Colonic mucosa (tissue), 4 donors: ENCODE results near the gene KCNMB3. TPM values are rescaled to one million over a fixed set of nuclear protein-coding genes. Genes with fewer than 3 reads are reported as not detected.

Experiments
- DNase-seq: peaks from one replicate; pipeline ENCODE4 v3.0.0-alpha.2; 2020
- H3K27ac ChIP-seq: fragments of 200-600 bp; one replicate; pipeline ENCODE4 v1.8.0; 2021
- H3K27me3 ChIP-seq: fragments of 200-600 bp; one replicate; pipeline ENCODE4 v1.8.0; 2021
- H3K36me3 ChIP-seq: fragments of 200-600 bp; one replicate; pipeline ENCODE4 v1.8.0; 2021
- H3K4me1 ChIP-seq: fragments of 200-600 bp; one replicate; pipeline ENCODE4 v1.8.0; 2021; ENCODE audit warnings: mild to moderate bottlenecking
- H3K4me3 ChIP-seq: fragments of 200-600 bp; one replicate; pipeline ENCODE4 v1.8.0; 2021
- H3K9ac ChIP-seq, 2 donors: one replicate each; pipeline ENCODE4 v1.7.0; 2013; ENCODE audit warnings: control low read depth in 2 of 2, low read depth in 2 of 2, low read length in 2 of 2
- H3K9me3 ChIP-seq: fragments of 200-600 bp; one replicate; pipeline ENCODE4 v1.8.0; 2021
- intact Hi-C: fragments of 100-400 bp; cut with DNase I; formaldehyde crosslinking; loops from one replicate; pipeline ENCODE4 v1.14.1; 2022
- total RNA-seq, 2 donors: library from RNA; stranded (reverse); fragmentation: NEBNext Ultra II Directional in 1 of 2; extraction: Animal tissue kit (Norgen Biotek cat#: 25700) in 1 of 2; gene quantifications; one replicate each; pipeline ENCODE4 v1.2.1, GENCODE V29; 2021
- TF ChIP-seq, protein P1 (sequence below): fragments of 200-600 bp; IDR thresholded peaks from one replicate; pipeline ENCODE4 v1.8.0; 2022; ENCODE audit warnings: antibody characterized with exemption, mild to moderate bottlenecking
- donor health status: healthy.
- donor health status: DM: no; HTN: no; CAD: no.
- donor health status: DM: no; HTN: no; CAD: no.

KCNMB3 gene
- total RNA-seq, 2 donors from 2014 or later: 1.5 to 1.7 TPM

- TF ChIP-seq, protein P1, sequence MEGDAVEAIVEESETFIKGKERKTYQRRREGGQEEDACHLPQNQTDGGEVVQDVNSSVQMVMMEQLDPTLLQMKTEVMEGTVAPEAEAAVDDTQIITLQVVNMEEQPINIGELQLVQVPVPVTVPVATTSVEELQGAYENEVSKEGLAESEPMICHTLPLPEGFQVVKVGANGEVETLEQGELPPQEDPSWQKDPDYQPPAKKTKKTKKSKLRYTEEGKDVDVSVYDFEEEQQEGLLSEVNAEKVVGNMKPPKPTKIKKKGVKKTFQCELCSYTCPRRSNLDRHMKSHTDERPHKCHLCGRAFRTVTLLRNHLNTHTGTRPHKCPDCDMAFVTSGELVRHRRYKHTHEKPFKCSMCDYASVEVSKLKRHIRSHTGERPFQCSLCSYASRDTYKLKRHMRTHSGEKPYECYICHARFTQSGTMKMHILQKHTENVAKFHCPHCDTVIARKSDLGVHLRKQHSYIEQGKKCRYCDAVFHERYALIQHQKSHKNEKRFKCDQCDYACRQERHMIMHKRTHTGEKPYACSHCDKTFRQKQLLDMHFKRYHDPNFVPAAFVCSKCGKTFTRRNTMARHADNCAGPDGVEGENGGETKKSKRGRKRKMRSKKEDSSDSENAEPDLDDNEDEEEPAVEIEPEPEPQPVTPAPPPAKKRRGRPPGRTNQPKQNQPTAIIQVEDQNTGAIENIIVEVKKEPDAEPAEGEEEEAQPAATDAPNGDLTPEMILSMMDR: no peak
- Histone ChIP-seq H3K9ac (no peak overlapping the region), H3K36me3 (no peaks in the 10 kb centered on the region), H3K27me3 (no peaks in the 10 kb centered on the region), H3K4me3 (no peak overlapping the region), H3K9me3 (no peaks in the 10 kb centered on the region), H3K27ac (no peak overlapping the region), H3K4me1 (no peaks in the 10 kb centered on the region)
- intact Hi-C loops: no loop called here
- no peak for DNase-seq
Observed at GRCh38 chr3:179269152-179269707, 18.3 kb upstream of the KCNMB3 start.

DNA sequence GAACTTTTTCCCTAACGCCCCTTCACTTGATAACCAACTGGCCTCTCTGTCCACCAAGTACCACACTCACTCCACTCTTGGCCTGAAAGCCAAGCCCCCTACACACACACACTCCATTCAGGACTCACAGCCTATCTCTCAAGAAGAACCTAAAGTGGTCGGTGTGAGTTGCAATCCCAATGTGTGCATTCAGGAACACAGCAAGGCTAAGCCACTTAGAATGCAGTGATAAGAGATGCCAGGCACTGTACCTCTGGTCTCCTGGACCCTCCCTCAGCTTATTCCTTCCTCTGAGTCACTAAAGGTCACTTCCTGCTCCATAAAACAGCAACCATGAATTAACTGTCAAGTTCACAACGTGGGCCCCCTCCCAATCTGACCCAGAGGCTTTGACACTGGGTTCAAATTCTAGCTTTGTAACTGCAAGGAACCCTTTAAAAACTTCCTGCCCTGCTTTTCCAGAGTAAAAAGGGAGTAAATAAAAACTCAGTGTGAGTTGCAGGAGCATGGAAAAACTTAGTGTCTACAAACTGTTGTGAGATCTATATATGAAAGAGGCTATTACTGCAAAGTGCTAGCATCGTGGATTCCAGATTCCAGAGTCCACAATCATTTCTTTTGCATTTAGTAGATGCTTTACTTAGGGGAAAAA is 17.6 kb upstream of the KCNMB3 start:
- TF ChIP-seq, protein P1: no peak
- Histone ChIP-seq H3K4me1 (no peaks in the 10 kb centered on the region), H3K9me3 (no peaks in the 10 kb centered on the region), H3K4me3 (no peak overlapping the region), H3K27ac (no peak overlapping the region), H3K9ac (no peak overlapping the region), H3K27me3 (no peaks in the 10 kb centered on the region), H3K36me3 (no peaks in the 10 kb centered on the region)
- no peak for DNase-seq
- intact Hi-C loops: no loop called here

- H3K4me3 ChIP-seq: no peak overlapping the region
- no peak overlapping the region for H3K27ac ChIP-seq
- TF ChIP-seq, protein P1: no peak
- no peaks in the 10 kb centered on the region for H3K27me3 ChIP-seq
- H3K9me3 ChIP-seq: no peaks in the 10 kb centered on the region
- intact Hi-C loops: no loop called here
- H3K9ac ChIP-seq: no peak overlapping the region
- H3K4me1 ChIP-seq: no peaks in the 10 kb centered on the region
- no peaks in the 10 kb centered on the region for H3K36me3 ChIP-seq
- DNase-seq: no peak
Observed at GRCh38 chr3:179266701-179267211, 15.8 kb upstream of the KCNMB3 start.

- H3K9ac ChIP-seq: no peak overlapping the region
- no peaks in the 10 kb centered on the region for H3K4me1 ChIP-seq
- H3K27ac ChIP-seq: no peak overlapping the region
- no peak overlapping the region for H3K4me3 ChIP-seq
- H3K27me3 ChIP-seq: no peaks in the 10 kb centered on the region
- no peak for DNase-seq
- TF ChIP-seq, protein P1: no peak
- no peaks in the 10 kb centered on the region for H3K36me3 ChIP-seq
- intact Hi-C loops: no loop called here
- H3K9me3 ChIP-seq: no peaks in the 10 kb centered on the region
Observed at GRCh38 chr3:179265875-179266274, 15.0 kb upstream of the KCNMB3 start.

DNA sequence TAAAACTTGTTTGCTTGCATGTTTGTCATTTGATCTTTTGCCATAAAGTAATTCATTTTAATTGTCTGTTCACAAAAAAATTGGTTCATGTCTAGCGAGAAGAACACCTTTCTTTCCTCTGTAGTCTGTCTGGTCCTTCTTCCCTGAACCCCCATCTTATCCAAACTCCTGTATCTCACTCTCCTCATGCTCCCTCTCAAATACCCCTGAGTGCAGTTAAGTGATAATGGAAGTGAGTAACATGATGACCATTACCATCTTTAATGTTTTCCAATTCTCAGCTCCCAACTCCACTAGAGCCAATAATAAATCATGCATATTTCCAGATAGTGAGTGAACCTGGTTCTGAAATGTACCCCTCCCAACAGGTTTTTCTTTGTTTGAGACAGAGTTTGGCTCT is 14.2 kb upstream of the KCNMB3 start:
- Histone ChIP-seq H3K9ac (no peak overlapping the region), H3K4me1 (no peaks in the 10 kb centered on the region)

More for the DNA sequence above, 14.2 kb upstream of the KCNMB3 start:
- Histone ChIP-seq H3K9me3 (no peaks in the 10 kb centered on the region), H3K27ac (no peak overlapping the region), H3K27me3 (no peaks in the 10 kb centered on the region), H3K36me3 (no peaks in the 10 kb centered on the region), H3K4me3 (no peak overlapping the region)
- intact Hi-C loops: no loop called here
- DNase-seq: no peak
- TF ChIP-seq, protein P1: no peak
